HG03196 (cell line): ENCODE results near the gene PATE3.

Experiments
- ATAC-seq: cut with Tn5 transposase; IDR thresholded peaks from one replicate; pipeline ENCODE4 v1.9.1; 2021; ENCODE audit not compliant: unreplicated experiment

Gene PATE3, protein sequence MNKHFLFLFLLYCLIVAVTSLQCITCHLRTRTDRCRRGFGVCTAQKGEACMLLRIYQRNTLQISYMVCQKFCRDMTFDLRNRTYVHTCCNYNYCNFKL

DNA sequence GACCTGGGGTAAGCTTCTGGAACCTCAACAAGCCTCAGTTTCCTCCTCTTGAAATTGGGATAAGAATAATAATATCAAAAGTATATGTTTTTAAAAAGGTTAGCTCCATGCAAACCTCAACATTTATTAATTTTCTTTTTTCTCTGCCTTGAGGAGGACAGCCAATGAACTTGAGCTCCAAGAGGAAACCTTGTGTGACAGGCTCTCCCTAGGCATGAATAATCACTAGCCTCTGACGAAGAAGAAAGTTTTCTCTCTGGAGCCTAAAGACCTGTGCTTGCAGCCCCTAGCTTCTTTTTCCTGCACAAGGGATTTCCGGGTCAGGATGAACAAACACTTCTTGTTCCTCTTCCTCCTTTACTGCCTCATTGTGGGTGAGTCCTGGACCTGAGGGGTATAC is at the start of gene PATE3:
Gene PATE3, plus strand, starts transcription at position 301 of the 400 bp plus-strand sequence. Its CDS starts 25 bp downstream, at position 326.
- no peak for ATAC-seq

DNA sequence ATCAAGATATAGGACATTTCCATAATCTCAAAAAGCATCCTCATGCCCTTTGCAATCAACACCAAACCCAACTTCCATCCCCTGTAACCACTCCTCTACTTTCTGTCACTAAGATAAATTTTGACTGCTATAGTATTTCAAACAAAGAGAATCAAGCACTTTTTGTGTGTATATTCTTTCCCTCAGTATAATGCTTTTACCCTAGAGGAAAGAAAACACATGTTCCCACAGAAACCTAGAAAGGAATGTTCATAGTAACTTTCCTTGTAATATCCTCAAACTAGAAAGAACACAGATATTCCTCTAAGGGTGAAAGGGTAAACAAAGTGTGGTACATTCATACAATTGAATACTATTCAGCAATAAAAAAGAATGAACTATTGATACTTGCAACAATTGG is 47.3 kb upstream of the PATE3 start:
- ATAC-seq = no peak

DNA sequence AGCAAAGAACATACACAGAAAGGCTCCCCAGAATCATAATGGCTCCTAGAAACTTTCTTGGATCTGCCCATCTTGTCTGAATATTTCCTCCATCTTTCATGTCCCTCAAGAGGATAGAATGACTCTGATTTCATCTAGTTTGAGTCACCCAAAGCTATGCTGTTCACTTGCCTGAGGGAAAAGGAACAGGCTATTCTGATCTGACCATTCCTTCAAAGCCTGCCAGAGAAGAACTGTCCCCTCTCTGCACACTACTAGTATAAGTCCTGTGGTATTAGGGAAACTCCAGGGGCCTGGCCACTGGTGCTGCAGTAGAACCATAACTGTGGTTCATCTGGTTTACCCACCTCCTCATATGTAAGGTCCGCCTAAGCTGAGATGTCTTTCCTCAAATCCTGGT is 44.2 kb upstream of the PATE3 start:
- ATAC-seq = no peak

DNA sequence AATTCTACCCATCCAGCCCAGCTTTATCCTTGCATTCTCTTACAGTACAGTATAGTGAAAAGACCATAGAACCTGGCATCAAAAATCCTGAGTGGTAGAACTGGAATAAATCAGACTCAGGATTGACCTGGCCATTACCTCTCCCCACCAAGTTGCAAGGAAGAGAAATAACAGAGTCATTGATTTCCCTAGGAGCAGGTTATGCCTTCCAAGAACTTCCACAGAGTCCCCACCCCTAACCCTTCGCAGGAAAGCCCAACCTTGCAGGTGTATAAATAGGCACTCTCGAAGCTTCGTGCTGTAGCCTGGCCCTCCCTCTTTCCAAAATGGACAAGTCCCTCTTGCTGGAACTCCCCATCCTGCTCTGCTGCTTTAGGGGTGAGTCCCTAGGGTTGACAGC is 41.9 kb upstream of the PATE3 start, which contains the start of gene PATE1:
Gene PATE1, plus strand, starts transcription at position 301 of the 400 bp plus-strand sequence. Its CDS starts 26 bp downstream, at position 327.
- ATAC-seq = no peak

DNA sequence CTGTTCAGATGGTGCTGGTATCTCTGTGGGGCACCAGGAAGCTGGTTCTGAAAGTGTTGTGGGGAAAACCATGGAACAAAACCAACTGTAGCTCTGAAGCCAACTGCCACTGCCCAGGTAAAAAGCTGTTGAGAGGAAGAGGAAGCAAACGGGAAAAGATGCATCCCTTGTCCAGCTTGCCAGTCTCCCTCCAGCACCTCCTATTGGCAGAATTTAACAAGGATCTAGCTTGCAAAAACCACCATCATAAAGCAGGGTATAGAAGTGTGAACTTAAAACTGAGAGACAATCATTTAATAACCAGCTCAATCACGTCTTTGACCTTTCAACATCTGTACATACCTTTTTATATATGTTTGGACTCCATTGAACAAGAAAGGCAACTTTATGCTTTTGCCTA is 37.3 kb upstream of the PATE3 start:
- ATAC-seq = no peak

DNA sequence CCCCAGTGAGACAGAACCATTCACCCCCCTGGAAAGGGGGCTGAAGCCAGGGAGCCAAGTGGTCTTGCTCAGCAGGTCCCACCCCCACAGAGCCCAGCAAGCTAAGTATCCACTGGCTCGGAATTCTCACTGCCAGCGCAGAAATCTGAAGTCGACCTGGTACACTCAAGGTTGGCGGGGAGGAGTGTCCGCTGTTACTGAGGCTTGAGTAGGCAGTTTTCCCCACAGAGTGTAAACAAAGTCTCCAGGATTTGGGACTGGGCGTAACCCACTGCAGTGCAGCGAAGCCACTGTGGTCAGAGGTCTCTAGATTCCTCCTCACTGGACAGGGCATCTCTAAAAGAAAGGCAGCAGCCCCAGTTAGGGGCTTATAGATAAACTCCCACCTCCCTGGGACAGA is 31.9 kb upstream of the PATE3 start:
- ATAC-seq = no peak

DNA sequence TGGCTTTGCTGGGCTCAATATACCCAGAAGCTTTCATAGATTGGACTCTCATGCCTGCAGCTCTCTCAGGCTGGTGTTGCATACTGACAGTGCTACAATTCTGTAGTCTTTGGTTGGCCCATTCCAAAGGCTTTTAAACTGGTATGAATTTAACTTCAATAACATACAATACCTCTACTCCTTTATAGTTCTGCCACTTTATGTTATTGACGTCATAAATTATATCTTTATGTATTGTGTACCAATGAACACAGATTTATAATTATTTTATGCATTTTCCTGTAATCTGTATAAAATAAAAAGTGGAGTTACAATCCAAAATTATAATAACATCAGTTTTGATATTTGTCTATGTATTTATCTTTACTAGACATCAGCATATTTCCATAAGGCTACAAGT is 25.5 kb upstream of the PATE3 start:
- ATAC-seq = no peak

DNA sequence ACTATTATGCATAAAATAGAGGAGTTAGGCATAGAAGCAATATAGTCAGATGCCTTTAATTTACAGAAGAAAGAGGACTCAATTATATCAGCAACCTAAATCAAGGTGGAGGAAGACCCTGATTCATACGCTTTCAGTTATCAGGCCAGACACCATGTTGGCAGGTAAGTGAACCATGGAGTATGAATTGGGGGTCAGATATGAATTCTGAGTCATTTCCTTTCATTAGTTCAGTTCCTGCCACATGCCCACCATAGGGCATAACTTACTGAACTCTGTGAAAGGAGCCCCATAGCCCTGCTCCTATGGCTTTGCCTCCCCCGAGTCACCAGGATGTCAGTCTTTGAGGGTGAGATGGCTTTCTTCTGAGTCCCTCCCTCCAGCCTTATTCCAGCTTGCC is 24.4 kb upstream of the PATE3 start:
- ATAC-seq = no peak

DNA sequence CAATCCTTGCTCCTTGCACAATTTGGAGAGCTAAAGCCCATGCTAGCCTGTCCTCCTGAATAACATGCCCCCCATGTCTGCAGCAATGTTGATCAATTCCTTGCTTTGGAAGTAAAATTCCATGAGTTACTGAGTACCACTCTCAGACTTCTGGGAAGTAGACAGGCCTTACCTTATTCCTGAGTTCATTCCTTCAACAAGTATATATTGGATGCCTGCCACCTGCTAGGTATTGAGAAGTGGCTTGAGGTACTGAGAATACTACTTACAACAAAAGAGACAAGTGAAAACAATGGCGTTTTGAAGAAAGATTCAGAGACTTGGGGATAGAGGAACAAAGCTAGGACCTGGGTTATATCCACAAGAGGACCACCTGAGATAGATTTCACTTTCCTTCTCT is 21.7 kb upstream of the PATE3 start:
- no peak for ATAC-seq

DNA sequence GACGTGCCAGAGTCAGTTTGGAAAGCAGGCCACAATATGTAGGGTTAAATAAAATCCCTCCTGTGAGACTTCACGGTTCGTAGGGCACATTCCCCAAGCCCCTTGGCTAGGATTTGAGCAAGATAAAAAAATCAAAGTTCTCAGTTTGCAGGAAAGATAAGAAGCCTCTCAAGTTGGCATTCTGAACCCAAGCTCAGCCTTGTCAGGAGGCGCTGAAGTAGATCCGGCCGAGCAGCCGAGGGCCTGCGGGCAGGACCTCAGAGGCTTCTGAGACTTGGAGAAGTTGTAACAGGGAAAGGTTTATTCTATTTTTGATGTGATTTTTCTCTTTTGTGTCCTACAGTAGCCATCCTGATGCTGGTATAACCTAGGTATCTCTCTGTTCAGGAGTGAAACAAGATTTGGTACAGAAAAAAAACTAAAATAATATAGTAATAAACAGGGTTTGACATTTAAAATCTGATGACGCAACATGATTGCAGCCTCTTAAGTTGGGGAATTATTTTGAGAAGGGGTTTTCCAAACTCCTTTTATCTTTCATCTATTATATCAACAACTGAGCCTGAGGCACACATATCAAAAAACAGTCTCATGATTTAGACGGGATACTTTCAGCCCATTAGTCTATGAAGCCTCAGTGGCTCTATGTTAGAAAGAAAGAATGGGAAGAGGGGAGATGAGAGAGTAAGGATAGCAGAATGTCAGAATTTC is 19.4 kb upstream of the PATE3 start:
- no peak for ATAC-seq

DNA sequence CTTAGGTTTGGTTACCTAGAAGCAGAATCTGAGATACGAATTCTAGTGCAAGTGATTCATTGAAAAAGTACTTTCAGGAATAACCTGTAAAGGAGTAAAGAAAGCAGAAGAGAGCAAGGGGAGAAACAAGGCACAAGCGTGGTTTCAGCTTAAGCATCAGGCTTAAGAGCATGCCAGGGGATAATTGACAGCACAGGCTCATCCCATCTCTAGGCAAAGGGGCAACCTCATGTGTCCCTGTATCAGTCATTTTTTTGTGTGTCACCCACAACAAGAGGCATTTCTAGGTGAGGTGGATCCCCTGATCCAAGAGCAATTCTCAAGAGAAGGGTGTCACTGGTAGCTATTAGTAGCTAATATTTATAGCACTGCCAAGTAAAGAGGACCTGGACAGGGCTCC is 17.3 kb upstream of the PATE3 start:
- no peak for ATAC-seq

DNA sequence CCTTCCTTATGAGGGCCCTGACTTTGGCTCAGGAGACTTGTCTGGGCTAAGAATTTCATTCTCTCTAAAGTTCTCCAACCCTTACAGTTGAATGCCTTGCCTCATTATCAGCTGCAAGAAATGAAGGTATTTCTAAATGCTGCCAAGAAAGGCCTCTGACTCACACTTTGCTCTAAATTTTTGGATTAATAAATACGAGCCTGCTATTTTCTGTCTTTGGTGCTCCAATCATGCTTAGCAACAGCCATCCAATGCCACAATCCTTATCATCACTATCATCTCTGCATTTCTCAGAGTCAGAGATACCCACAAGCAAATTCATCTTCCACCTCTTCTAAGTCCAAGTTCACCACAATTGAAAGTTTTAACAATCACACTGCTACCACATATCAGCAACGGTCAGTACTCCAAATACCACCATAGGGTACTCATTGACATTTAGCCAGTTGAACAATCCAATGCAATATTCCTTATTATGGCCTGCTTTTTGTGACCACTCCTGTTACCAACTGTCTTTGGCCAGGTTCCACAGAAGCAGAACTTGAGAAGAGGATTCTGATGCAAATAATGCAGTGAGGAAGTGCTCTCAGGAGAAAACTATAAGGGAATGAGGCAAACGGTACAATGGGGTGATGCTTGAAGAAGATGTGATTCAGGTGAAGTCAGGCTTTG is 15.0 kb upstream of the PATE3 start:
- no peak for ATAC-seq

DNA sequence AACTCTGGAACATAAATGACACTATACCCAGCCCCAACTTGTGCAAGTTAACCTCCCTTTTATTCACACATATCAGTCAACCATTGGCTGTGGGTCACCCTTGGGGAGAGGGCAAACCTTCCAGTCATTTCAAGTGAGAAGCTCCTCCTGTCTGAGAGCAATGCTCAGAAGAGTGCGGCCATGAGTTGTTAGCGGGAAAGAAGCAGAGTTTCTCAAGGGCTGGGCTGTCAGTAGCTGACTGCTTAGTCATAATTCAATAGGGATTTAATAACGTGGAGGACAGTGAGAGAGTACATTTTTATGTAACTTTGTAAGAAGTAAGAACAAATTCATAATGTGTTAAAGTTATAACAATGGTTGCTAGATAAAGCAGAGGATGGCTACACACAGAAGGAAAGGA is 14.4 kb upstream of the PATE3 start:
- no peak for ATAC-seq

DNA sequence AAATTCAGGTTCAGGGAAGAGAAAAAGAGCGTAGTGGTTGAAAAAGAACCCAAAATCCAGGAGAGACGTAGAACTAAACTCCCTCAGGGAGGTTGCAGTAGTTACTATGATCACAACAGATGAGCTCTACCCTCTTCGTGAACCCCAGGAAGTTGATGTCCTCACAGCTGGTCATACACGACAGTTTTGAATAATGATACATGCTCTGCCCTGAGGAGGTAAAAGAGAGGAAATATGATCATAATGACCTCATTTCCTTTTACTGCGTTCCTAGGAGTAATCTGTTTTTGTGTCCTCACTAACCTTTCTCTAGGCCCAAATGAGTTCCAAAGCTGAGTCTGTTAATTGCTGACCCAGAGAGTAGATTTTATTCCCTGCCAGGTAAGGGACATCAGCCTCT is 10.6 kb upstream of the PATE3 start:
- ATAC-seq = no peak

DNA sequence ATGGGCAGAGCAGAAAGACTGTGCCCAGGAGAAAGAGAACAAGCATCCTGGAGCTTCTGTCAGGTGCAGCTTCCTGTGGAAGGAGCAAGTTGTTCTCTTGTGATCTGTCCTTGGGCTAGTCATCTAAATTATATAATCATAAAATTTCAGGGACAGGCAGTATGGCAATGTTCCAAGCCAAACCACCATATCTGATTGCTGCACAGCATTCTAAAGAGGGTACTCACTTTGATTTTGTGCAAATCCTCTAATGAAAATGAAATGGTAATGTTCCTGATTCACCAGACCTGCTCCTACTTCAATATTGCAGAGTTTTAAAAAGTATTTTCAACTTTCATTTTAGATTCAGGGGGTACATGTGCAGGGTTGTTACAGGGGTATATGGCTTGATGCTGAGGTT is 9.2 kb upstream of the PATE3 start, which contains the start of gene PATE2:
Gene PATE2, minus strand, starts transcription at position 101 of the 400 bp plus-strand sequence. Its CDS starts 55 bp downstream, at position 46.
- no peak for ATAC-seq

DNA sequence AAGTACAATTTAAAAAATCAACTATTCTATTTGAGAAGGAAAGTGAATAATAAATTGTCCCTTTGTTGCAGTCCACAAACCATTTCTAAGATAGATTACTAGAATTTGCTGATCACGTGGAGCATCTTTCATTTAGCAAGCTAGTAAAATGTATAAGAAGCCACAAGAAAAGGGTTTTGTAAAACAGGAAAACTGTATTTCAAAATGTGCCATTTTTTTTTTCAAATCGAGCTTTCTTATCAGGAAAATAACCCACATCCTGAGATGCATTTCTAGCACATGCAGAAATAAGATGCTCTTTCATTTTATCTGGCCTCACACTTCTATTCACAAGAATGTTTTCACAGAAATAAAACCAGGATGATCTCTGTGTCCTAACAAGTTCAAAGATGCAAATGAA is 3.2 kb upstream of the PATE3 start:
- ATAC-seq = no peak

DNA sequence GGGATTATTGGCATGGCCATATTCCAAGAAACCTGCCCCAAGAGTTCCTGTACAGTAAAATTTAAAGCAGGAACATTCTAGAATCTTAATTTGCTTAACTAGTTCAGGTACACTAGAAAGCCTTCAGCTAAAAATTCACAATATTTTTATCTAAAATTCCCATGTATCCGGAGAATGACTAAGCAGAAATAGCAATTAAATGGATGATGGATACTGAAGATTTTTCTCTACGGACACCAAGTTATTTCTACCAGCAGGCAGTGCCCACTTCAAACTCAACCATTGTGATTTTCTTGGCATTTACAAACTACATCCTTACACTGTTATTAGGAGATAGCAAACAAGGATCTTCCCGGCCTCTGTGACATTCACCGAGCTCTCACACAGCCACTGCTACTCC is 2.9 kb downstream of the PATE3 start:
- ATAC-seq = no peak

DNA sequence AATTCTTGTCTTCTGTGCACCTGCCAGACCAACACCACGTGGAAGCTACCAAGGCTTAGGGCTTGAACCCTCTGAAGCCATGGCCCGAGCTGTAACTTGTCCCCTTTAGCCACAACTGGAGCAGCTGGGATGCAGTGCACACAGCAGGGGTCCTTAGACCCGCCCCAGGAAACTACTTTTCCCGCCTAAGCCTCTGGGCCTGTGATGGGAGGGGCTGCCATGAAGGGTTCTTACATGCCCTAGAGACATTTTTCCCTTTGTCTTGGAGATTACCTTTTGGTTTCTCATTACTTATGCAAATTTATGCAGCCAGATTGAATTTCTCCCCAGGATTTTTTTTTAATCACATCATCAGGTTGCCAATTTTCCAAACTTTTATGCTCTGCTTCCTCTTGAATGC is 9.7 kb downstream of the PATE3 start:
- ATAC-seq = no peak

DNA sequence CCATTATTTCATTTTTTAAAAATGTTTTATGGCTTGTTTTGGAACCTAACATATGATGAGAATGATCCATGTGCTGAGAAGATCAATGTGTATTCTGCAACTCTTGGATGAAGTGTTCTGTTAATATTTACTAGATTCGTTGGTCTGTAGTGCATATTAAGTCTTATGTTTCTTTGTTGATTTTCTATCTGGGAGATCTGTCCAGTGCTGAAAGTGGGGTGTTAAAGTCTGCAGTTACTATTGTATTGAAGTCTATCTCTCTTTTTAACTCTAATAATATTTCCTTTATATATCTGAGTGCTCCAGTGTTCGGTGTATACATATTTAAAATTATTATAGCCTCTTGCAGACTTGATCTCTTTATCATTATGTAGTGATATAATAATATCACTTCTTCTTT is 11.9 kb downstream of the PATE3 start:
- no peak for ATAC-seq

DNA sequence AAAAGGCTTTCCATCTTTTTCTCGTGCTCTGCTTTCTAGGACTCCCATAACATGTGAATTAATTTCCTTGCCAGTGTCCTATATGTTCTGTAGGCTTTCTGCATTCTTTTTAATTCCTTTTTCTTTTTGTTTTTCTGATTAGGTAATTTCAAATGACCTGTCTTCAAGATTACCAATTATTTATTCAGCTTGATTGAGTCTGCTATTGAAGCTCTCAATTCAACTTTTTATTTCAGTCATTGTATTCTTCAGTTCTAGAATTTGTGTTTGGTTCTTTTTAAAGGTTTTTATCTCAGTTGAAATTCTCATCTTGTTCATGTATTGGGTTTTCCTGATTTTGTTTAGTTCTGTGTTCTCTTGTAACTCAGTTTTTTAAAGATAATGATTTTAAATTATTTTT is 14.5 kb downstream of the PATE3 start:
- no peak for ATAC-seq

DNA sequence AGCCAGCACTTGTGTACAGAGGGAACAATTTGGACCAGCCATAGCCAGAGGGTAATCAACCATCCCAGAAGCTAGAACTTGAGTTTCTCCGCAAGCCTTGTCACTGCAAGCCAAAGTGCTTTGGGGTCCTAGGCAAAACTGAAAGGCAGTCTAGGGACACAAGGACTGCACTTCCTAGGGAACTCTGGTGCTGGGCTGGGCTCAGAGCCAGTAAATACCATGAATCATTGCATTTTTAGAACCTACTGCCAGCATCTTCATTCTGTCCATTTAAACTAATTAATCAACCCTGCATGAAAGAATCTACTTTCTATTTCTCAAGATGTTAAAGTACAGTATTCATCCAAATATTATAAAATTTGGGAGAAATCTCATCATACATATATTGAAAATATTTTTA is 20.0 kb downstream of the PATE3 start:
- no peak for ATAC-seq

DNA sequence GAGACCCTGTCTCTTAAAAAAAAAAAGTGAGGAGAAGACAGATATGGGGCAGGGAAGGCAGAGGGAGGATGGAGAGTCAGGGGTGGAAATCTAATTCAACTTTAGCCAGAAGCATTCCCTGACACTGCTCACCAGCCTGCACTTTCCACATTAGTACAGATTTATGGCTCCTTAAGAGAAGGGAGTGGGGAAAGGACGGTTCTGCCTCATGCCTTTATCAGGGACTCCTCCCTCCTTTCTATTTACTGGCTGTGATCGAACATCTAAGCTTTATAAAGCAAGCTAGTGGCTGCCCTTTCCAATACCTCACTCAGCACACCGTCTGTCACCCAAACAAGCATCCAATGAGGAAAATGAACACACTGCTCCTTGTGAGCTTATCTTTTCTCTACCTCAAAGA is 45.1 kb downstream of the PATE3 start, which contains the start of gene PATE4:
Gene PATE4, plus strand, starts transcription at position 301 of the 400 bp plus-strand sequence. Its CDS starts 44 bp downstream, at position 345.
- no peak for ATAC-seq
